Mesodermal cell (in vitro differentiated cells): ENCODE results near the gene TRIAP1.
A peak's percentile ranks its signal among the peaks of the same experiment; 100 is the strongest.

ENCODE experiments used
- H3K27ac ChIP-seq: 2 replicates; pipeline ENCODE4 v1.7.0; 2013; ENCODE audit warnings: mild to moderate bottlenecking, low read depth, low read length, moderate library complexity; ENCODE audit not compliant: severe bottlenecking
- H3K36me3 ChIP-seq: 2 replicates; pipeline ENCODE4 v1.7.1; 2013; ENCODE audit warnings: mild to moderate bottlenecking, low read length, moderate library complexity; ENCODE audit not compliant: control insufficient read depth, insufficient read depth
- H3K4me1 ChIP-seq: one replicate; pipeline ENCODE4 v1.7.1; 2013; ENCODE audit warnings: mild to moderate bottlenecking, low read length; ENCODE audit not compliant: insufficient read depth, control insufficient read depth, poor library complexity, severe bottlenecking
- H3K4me3 ChIP-seq: 2 replicates; pipeline ENCODE4 v1.7.0; 2013; ENCODE audit warnings: low read length, control low read depth, mild to moderate bottlenecking; ENCODE audit not compliant: insufficient read depth, poor library complexity, severe bottlenecking; ENCODE audit errors: extremely low read depth
- H3K9me3 ChIP-seq: 2 replicates; pipeline ENCODE4 v1.7.1; 2013; ENCODE audit warnings: mild to moderate bottlenecking, low read length, moderate library complexity; ENCODE audit not compliant: control insufficient read depth
- WGBS, 2 experiments: methylation state at CpG; one replicate each; pipeline ENCODE4 v1.1.5; 2013; ENCODE audit warnings: missing lambda C conversion rate in 2 of 2; ENCODE audit not compliant: insufficient coverage in 2 of 2; 5-methylcytosine and 5-hydroxymethylcytosine counted together

TRIAP1 gene

DNA sequence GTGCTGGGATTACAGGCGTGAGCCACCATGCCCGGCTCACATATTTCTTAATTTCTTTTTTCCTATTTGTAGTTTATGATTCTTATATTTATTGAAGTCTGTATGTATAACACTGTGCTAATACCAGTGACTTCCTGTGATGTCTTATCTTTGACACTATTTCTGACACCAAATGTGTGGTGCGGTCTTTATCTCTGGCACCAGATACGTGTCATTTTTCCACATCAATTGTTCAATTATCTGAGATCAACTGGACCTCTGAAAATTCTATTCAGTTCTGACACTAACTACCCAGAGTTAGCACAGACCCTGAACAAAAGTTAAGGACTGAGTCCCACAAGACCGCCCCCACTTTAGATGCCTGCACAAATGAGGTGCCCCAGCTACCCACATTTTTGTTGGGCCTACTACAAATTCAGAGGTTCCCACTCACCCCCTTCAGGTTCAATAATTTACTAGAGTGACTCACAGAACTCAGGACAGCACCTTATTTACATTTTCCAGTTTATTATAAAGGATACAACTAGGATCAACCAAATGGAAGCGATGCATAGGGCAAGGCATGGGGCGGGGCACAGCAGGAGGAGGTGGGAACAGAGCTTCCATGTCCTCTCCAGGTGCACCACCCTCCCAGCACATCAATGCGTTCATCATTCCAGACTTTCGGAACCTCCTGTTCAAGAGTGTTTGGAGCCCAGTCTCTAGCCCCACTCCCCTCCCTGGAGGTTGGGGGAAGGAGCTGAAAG is 35.0 kb upstream of the TRIAP1 start:
- Histone ChIP-seq H3K9me3 (no peaks in the 10 kb centered on the region), H3K27ac (no peak overlapping the region), H3K4me1 (no peaks in the 10 kb centered on the region), H3K36me3 (no peaks in the 10 kb centered on the region), H3K4me3 (no peak overlapping the region)
- 96 to 99% methylated on average over 5 of the region's 9 CpGs for WGBS, 2 experiments

- Histone ChIP-seq H3K4me3 (no peak overlapping the region), H3K4me1 (peaks cover 1% of the 10 kb centered on the region), H3K36me3 (no peaks in the 10 kb centered on the region), H3K9me3 (no peaks in the 10 kb centered on the region), H3K27ac (no peak overlapping the region)
- 83 to 100% methylated on average over 1 of the region's 1 CpG for whole genome bisulfite sequencing, 2 experiments
Observed at GRCh38 chr12:120480211-120480610, 34.0 kb upstream of the TRIAP1 start.

DNA sequence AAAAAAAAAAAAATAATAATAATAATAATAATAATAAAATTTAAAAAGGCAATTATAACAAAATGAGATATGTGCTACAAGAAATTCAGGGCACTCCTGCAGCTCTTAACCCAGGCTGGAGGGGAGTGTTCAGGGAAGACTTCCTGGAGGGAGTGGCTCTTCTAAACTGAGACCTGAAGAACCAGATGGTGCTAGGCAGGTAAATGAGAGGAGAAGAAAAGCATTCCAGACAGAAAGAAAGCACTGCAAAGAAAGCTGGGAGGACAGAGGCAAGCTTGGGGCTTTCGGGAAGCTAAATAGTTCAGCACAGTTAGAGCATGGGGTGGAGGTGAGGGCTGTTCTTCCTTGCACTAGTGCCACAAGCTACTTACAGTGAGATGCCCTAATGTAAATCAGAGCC is 33.3 kb upstream of the TRIAP1 start:
- WGBS, 2 experiments: 83 to 89% methylated on average over 1 of the region's 1 CpG
- Histone ChIP-seq H3K4me3 (no peak overlapping the region), H3K4me1 (peaks cover 9% of the 10 kb centered on the region), H3K27ac (no peak overlapping the region), H3K9me3 (no peaks in the 10 kb centered on the region), H3K36me3 (no peaks in the 10 kb centered on the region)

GRCh38 chr12:120475643-120476042 is 29.5 kb upstream of the TRIAP1 start:
- H3K9me3 ChIP-seq: no peaks in the 10 kb centered on the region
- no CpG with 5 or more reads among the region's 1 CpG for WGBS, 2 experiments
- no peak overlapping the region for H3K27ac ChIP-seq
- H3K36me3 ChIP-seq: no peaks in the 10 kb centered on the region
- no peak overlapping the region for H3K4me3 ChIP-seq
- peaks cover 9% of the 10 kb centered on the region for H3K4me1 ChIP-seq

DNA sequence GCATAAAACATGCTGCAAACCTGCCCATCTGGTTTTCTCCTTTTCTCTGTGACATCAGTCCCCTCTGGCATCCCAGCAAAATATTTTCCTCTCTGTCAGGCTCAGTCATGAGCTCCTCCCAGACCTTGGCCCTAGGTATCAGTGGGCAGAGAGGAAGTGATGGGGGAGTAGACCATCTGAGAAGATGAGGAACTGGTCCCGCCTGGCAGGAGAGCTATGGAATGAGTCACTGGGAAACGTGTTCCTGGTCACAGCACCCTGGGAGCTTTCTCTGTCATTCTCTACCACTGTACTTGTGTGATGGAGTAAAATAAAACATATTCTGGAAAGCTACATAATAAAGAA is 28.4 kb upstream of the TRIAP1 start:
- Histone ChIP-seq H3K4me3 (no peak overlapping the region), H3K27ac (no peak overlapping the region), H3K9me3 (no peaks in the 10 kb centered on the region), H3K36me3 (no peaks in the 10 kb centered on the region), H3K4me1 (peaks cover 12% of the 10 kb centered on the region)
- WGBS, 2 experiments: no CpG with 5 or more reads among the region's 2 CpGs

DNA sequence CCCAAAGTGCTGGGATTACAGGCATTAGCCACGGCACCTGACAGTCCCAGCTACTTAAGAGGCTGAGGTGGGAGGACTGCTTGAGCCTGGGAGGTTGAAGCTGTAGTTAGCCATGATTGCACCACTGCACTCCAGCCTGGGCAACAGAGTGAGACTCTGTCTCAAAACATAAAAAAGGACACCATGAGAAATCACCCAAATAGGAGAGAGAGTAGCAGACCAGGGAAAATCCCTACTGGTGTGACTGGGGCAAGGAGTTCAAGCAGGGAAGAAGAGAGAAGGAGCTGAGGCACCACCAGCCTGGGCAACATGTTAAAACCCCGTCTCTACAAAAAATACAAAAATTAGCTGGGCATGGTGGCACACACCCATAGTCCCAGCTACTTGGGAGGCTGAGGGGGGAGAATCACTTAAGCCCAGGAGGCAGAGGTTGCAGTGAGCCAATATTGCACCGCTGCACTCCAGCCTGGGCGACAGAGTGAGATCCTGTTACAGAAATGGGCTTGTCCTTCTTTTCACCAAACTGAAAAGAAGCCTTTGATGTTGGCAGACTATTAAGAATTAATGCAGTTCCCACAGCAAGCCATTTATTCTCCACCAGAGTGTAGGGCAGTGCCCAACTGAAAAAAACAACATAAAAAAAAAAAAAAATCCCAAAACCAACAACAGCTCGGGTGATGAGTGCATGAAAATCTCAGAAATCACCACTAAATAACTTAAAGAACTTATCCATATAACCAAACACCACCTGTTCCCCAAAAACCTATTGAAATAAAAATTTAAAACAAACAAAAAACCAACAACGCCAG is 27.8 kb upstream of the TRIAP1 start:
- Histone ChIP-seq H3K36me3 (no peaks in the 10 kb centered on the region), H3K27ac (no peak overlapping the region), H3K4me1 (peaks cover 12% of the 10 kb centered on the region), H3K4me3 (no peak overlapping the region), H3K9me3 (no peaks in the 10 kb centered on the region)
- WGBS, 2 experiments: 90 to 91% methylated on average over 3 to 6 of the region's 6 CpGs

DNA sequence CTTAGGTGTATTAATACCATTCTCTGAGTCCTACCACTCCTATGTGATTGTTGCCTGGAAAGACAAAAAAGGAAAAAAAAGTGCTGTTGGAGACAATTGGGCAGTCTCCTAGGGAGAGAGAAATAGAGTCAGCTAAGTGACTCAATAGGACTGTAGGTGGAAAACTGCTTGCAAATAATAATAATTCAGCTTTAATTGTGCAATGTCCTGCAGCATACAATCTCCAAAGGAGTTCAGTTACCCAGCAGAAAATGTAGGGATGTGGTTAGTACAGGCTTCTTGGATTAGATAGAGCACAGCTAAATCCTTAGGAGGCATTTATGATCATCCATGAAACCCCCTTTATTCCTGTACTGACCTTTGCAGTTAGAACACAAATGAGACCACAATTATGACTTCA is 26.3 kb upstream of the TRIAP1 start:
- Histone ChIP-seq H3K36me3 (peaks cover 6% of the 10 kb centered on the region), H3K4me3 (no peak overlapping the region), H3K9me3 (no peaks in the 10 kb centered on the region), H3K27ac (no peak overlapping the region), H3K4me1 (peaks cover 12% of the 10 kb centered on the region)

GRCh38 chr12:120470150-120470784 is 24.1 kb upstream of the TRIAP1 start:
- peaks cover 17% of the 10 kb centered on the region for H3K4me1 ChIP-seq
- peak overlapping the region; percentile 87 for H3K4me3 ChIP-seq
- no peaks in the 10 kb centered on the region for H3K9me3 ChIP-seq
- WGBS, 2 experiments: 68% methylated on average over 24 of the region's 26 CpGs
- H3K36me3 ChIP-seq: peaks cover 29% of the 10 kb centered on the region
- no peak overlapping the region for H3K27ac ChIP-seq

DNA sequence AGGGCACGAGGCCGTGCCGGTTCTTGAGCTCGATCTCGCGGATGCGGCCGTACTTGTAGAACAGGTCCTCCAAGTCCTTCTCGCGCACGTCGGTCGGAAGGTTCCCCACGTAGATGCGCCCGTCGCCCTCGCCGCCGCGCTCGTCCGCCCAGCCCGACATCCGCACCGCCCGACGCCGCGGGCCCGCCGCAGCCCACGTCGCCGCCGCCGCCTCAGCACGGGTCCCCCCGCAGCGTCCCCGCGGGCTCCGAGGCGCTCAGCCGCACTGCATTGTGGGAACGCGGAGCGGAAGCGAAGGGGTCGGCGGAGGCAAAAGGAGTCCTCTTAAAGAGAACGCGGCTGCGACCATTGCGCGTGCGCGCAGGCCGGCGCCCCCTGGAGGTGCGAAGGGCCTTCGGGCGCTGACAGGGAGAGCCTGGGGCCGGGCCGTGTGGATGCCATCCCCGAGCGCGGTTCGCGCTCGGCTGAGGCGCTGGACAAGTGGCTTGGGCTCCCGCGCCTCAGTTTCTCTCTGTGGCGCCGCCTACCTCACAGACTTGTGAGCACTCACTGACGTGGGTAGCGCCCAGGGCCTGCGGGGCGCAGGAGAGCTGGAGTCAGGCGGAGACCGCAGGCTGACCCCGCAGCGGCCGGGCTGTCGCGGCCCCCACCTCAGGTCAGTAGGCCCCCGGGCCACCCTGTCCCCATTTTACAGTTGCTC is 23.4 kb upstream of the TRIAP1 start, which contains the start of gene SRSF9:
Gene SRSF9 (minus strand): TSS at position 299 of the 700 bp plus-strand sequence. CDS start 139 bp downstream, at position 160.
- peaks cover 35% of the 10 kb centered on the region for H3K36me3 ChIP-seq
- H3K4me1 ChIP-seq: peaks cover 10% of the 10 kb centered on the region
- WGBS, 2 experiments: 0 to 1% methylated on average over 58 to 76 of the region's 88 CpGs
- H3K9me3 ChIP-seq: no peaks in the 10 kb centered on the region
- peak within 1 kb of the TSS; percentile 87 for H3K4me3 ChIP-seq
- H3K27ac ChIP-seq: peak within 1 kb of the TSS; percentile 88

GRCh38 chr12:120468821-120469449 is 22.8 kb upstream of the TRIAP1 start:
- H3K36me3 ChIP-seq: peaks cover 42% of the 10 kb centered on the region
- H3K4me3 ChIP-seq: peak overlapping the region; percentile 87
- H3K9me3 ChIP-seq: no peaks in the 10 kb centered on the region
- H3K4me1 ChIP-seq: peaks cover 8% of the 10 kb centered on the region
- peak overlapping the region; percentile 88 for H3K27ac ChIP-seq
- WGBS, 2 experiments: 0 to 2% methylated on average over 36 to 37 of the region's 57 CpGs
